Measurements from ENCODE around the gene PDE3B.
"Not testable (repeated sequence)": the region's sequence is repeated elsewhere in the genome, so short reads cannot be mapped to it uniquely, and the experiment has no call there.

PDE3B gene

DNA sequence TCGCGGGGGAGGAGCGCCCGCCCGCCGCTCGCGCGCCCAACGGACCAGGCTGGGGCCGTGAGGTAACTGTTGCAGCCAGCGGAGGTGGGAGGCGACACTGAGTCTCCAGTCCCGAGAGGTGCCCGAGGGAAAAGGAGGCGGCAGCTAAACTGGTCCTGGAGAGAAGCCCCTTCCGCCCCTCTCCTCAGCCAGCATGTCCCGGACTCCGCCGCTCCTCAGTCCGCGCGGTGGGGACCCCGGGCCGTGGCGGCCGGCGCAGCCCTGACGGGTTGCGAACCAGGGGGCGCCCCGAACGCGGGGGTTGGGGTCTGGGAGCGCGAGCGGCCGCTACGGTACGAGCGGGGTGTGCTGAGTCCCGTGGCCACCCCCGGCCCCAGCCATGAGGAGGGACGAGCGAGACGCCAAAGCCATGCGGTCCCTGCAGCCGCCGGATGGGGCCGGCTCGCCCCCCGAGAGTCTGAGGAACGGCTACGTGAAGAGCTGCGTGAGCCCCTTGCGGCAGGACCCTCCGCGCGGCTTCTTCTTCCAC lies at the start of gene PDE3B:
TSS of gene PDE3B (plus strand) at position 108 of the 529 bp plus-strand sequence. CDS start at position 380, 272 bp downstream.
- DNase-seq (ENCODE audit: low read depth in 2 of 2): peak; percentile 44 to 47

DNA sequence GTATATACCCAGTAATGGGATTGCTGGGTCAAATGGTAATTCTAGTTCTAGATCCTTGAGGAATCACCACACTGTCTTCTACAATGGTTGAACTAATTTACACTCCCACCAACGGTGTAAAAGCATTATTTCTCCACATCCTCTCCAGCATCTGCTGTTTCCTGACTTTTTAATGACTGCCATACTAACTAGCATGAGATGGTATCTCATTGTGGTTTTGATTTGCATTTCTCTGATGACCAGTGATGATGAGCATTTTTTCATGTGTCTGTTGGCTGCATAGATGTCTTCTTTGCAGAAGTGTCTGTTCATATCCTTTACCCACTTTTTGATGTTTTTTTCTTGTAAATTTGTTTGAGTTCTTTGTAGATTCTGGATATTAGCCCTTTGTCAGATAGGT lies 48.3 kb upstream of the PDE3B start:
- not testable (repeated sequence) for DNase-seq (ENCODE audit: low read depth in 2 of 2)

DNA sequence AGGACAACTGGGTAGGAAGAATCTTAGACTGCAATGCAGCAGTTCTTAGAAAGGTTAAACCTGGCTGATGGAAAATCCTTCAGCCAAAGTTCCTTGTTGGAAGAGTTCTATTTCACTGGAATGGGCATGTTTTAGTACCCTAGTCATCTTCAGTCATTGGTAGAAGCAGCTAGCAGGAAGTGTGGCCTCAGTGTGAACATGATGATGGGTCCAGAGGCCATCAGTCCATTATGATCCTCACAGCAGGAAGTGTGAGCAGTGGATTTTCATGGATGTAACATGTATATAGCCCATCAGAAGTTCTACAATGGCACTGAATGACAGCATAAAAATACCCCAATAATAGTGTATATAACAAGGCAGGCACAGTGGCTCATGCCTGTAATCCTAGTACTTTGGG lies 35.9 kb upstream of the PDE3B start:
- DNase-seq (ENCODE audit: low read depth in 2 of 2): no peak

DNA sequence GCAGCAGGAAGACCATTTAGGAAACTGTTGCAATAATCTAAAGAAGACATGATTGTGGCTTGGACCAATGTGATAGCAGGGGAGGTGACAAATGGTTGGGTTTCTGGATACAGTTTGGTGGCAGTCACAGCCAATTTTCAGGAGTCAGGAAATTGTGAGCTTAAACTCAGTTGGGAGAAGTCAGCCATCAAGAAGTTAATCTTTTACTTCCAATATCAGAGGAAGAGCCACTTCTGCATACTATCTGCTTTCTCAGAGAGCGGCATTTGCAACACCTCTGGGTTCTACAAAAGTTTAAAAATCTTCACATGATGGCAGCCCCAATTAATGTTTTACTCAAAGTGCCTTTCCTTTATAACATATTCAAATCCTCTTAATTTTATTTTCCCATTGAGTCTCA lies 33.7 kb upstream of the PDE3B start:
- DNase-seq (ENCODE audit: low read depth in 2 of 2): no peak

DNA sequence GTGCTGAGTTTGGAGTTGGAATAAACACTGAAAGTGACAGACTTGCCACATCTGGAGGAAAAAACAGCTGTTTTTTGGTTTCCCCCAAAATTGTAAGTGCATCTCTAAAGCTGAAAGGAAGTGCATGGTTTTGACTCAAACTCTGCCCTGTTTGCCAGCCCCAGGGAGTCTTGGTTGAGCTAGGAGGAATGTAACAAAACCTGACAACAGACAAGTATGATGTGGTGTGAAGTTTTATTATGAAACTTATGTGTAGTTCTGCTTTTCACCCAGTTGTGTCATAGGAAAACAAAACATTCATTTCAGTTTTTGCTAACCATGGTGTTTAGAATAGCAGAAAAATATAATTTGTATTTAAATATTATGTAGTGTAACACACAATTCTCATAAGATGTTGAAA lies 31.7 kb upstream of the PDE3B start:
- DNase-seq (ENCODE audit: low read depth in 2 of 2): no peak

DNA sequence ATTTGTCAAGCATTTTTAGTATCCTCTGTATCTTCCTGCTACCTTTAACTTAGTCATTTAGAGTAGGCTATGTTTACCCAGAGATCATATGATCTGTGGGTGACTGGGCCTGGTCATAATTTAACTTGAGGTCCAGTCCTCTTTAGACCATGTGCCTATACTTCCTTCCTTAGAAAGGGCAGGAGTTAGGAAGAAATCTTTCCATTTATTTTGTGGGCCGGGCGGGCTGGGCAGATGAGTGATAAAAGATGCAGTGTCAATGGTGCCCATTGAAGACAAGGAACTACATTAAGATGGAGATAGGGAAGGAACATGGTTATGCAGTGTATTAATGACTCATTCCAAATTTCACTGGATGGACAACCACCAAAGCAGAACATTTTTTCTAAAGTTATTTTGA lies 30.9 kb upstream of the PDE3B start:
- DNase-seq (ENCODE audit: low read depth in 2 of 2): no peak

DNA sequence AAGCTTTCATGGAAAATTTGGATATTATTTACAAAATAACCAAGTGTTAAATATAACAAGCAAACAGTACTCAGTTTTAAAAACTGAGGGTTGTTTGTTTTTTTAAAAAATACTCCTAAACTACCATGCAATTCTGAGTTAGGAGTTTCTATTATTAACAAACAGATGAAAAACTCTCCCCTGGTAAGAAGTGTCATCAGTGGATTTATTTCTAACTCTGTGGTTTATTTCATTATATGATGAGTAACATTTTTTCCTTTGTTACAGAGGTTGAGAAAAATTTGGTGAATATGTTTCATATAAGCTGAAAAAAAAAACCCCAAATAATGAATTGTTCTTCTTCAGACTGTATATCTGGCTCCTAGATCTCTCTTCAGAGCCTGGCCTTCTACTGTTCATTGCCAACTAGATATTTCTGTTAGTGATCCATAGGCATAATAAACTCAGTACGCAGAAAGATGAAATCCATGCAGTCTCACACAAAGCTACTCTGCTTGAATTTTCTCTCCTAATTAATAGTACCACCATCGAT lies 29.4 kb upstream of the PDE3B start:
- DNase-seq (ENCODE audit: low read depth in 2 of 2): no peak

DNA sequence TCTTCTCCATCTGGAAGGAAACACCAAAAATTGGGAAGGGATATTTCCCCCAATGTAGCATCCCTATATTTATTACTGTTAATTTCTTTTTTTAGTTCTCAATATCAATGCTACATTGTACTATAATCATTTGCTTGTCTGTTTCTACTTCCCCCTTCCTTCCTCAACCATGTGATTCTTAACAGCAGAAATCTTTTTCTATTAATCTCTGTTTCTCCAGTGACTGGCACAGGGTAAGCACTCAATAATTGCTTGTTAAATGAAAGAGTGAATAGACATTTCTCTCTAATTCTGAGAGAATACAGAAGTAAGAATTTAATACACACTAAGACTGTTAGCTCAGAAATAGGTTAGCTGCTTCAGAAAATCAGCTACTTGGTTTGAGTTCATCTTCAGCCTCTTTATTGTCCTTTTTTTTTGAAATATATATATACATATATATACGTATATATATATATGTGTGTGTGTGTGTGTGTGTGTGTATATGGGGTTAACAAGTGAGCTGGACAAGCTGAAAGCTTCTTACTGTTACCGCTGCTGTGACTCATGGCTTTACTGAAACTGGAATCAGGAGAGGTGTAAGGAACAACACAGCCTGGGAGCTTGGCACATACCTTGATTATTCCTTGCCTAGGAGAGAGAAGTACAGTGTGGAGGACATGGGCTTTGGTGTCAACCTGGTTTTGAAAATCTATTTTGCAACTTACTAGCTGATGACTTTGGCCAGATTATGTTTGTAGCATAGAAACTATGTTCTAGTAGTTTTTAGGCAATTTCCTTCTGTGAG lies 26.2 kb upstream of the PDE3B start:
- no peak for DNase-seq (ENCODE audit: low read depth in 2 of 2)

DNA sequence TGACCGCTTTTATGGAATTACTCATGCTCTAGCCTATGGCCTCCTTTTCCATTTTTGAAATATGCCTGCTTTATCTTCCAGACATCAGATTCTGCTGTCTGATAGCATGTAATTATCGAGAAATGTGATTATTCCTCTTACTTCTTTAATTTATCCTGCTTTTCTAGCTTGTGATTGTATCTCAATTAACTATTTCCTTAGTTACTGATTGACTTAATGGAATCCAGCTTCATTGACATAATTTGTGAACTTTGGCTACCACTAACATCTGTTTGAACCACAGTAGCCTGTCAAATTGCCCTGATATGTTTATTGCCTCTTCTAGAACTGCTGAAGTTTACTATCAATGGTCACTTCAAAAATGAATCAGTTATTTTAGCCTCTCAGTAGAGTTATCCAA lies 25.5 kb upstream of the PDE3B start:
- DNase-seq (ENCODE audit: low read depth in 2 of 2): no peak

DNA sequence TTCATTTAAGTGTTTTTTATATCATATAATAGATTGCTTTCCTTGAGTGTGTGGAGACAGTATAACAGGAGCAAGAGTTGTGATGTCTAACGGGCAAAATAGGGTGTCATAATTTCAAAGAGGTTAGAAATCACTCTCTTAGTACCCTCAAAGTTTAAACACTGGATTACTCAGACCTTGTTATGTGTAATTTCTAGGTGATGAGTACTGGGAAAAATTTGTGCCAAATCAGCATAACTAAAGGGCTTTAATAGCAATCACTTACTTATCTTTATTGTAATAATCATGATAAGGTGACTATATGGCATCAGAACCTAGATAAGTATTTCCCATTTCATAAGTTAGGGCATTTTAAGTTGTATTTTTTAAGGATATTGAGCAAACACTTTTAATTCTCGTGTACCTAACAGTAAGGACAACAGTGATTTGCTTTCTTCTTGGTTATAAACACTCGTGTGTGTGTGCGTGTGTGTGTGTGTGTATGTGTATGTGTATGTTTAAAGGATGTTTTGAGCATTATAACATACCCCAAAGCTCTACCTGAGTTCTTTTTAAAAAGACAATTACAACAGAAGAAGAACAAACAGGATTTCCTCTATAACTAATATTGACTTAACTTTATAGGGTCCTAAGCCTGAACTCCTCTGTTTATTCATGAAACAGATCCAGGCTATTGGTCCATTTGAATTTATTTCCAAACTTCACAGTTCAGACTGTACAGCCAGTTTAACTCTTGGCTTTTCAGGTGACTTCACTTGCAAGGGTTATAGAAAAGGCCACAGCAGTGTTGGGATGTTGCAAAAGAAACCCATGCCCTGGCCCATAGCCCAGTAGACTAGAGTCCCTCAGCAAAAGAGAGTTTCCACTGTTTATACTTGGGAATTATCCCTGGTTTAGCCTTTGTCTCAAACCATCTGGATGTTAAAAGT lies 23.7 kb upstream of the PDE3B start:
- no peak for DNase-seq (ENCODE audit: low read depth in 2 of 2)

DNA sequence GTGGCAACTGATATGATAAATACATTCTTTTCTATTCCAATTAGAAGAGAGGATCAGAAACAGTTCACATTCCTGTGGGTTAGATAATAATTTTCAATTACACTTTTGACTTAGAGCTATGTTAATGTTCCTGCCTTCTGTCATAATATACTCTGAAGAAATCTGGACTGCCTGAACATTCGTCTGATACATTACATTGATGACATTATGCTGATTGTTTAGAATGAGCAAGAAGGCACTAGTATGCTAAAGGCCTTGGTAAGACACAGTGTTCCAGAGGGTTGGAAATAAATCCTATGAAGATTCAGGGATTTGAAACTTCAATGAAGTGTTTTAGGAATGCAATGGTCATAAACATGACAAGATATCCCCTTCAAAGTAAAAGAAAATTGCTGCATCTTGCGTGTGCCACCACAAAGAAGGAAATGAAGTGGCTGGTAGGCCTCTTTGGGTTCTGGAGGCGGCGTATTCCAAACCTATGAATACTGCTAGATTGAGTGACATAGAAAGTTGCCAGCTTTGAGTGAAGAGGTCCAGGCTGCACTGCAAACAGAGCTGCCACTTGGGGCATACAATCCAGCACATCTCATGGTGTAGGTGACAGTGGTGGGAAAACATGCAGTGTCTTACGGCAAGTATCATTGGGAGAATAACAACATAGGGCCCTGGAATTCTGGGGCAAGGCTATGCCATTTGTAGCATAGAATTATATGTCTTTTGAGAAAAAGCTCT lies 21.2 kb upstream of the PDE3B start:
- no peak for DNase-seq (ENCODE audit: low read depth in 2 of 2)

DNA sequence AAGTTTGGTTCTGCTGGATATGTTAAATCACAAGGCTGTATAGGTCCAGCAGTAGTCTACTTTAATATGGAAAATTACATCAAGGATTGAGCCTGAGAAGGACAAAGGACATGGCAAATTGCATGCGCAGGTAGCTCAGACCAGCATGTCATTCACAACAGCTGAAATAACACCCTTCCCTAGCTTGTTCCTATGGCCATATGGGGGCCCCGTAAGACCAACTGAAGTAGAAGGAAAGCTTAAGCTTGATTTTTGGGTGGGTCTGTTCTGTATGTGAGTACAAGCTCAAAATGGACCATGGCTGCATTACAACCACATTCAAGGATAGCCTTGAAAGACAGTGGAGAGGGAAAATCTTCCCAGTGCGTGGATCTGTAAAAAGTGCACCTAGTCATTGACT lies 20.6 kb upstream of the PDE3B start:
- no peak for DNase-seq (ENCODE audit: low read depth in 2 of 2)

DNA sequence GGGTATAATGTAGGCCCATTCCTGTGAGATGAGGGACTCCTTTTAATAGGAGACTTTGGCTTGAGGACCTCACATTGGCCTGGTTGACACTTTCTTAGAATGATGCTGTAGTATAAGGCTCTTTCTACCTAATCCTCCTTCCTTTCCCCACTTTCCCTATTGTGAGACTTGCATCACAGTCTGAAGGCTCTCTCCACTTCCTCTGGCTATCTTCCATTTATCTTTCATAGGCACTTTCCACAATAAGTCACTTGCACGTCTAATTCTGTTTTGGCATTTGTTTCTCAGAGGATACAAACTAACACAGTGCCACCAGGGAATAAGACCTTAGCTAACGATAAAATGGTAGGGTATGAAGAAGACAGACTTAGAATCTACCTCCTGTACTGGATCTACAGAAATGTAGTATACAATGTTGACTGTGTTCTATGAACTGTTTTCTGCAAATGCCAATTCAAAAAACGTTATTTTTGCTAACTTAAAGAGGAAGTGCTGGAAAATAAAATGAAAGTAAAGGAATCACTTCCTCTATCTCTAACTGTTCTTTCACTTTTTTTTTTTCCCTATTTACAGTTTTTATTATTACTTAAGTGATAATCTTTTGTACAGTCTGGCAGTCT lies 17.9 kb upstream of the PDE3B start:
- no peak for DNase-seq (ENCODE audit: low read depth in 2 of 2)

DNA sequence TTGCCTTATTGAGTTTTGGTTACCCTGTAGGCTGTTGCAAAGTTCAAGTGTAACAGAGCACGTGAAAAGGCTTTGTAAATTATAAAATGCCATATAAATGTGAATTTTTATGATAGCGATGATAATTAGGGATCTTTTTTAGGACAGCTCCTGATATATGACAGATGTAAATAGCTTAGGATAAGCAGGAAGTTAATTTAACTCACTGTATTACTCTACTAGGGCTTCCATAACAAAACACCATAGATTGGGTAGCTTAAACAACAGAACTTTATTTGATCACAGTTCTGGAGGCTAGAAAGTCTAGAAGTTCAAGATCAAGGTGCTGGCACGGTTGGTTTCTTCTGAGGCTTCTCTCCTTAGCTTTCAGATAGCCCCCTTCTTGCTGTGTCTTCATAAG lies 17.0 kb upstream of the PDE3B start:
- no peak for DNase-seq (ENCODE audit: low read depth in 2 of 2)

DNA sequence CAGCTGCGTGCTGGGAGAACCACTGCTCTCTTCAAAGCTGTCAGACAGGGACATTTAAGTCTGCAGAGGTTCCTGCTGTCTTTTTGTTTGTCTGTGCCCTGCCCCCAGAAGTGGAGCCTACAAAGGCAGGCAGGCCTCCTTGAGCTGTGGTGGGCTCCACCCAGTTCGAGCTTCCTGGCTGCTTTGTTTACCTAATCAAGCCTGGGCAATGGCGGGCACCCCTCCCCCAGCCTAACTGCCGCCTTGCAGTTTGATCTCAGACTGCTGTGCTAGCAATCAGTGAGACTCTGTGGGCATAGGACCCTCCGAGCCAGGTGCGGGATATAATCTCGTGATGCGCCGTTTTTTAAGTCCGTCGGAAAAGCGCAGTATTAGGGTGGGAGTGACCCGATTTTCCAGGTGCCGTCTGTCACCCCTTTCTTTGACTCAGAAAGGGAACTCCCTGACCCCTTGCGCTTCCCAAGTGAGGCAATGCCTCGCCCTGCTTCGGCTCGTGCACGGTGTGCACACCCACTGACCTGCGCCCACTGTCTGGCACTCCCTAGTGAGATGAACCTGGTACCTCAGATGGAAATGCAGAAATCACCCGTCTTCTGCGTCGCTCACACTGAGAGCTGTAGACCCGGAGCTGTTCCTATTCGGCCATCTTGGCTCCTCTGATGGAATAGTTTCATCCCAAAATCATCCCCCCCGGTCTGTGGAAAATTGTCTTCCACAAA lies 9.9 kb upstream of the PDE3B start:
- not testable (repeated sequence) for DNase-seq (ENCODE audit: low read depth in 2 of 2)

DNA sequence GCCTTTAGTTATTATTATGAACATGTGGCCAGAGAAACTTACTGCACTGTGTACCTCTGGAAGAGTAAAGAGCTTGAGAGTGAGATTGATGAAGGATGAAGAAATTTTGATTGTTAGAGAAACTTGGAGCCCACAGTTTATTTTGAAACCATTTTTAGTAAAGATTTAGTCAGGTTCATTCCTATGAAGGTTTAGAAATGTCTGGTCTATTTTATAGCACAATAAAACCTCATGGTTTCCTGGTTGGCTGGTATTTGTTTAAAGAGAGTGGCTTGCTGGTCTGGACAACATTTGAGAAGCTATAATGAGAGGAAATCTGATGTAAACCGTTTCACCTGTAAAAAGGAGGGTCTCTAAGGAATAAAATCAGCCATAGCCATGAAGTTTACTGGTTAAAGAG lies 8.8 kb upstream of the PDE3B start:
- no peak for DNase-seq (ENCODE audit: low read depth in 2 of 2)

DNA sequence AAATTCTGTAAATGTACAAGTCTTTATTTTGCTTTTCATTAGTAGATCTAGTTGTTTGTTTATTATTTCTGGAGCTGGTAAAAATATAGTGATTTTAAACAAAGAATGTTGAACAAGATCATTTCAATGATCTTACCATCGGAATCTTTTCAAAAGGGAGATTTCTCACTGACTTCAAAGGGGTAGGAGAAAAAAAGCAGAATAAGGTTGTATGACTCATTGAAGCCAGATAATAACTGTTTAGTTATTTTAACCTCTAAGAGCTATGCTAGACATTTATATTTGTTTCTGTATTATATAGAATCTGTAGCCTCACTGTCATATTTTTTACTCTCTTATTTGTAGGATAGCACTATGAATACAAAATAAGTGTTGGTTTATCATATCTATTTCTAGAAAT lies 8.1 kb upstream of the PDE3B start:
- no peak for DNase-seq (ENCODE audit: low read depth in 2 of 2)

DNA sequence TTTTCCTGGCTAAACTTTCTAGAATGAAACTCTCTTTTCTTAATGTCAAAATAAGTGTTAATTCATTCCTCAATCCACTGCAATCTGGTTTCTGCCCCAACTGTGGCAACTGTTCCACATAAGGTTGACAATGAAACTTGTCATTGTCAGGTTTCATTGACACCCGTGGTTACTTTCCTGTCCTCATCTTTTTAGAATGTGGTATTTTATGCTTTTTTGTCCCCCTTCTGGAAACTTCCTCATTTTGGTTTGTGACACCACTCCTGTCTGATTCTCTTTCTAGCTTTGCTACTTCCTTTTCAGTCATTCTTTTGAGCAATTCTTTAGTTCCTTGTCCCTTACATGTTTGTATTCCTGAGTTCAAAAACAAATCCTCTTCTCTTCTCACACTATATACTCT lies 7.5 kb upstream of the PDE3B start:
- no peak for DNase-seq (ENCODE audit: low read depth in 2 of 2)

DNA sequence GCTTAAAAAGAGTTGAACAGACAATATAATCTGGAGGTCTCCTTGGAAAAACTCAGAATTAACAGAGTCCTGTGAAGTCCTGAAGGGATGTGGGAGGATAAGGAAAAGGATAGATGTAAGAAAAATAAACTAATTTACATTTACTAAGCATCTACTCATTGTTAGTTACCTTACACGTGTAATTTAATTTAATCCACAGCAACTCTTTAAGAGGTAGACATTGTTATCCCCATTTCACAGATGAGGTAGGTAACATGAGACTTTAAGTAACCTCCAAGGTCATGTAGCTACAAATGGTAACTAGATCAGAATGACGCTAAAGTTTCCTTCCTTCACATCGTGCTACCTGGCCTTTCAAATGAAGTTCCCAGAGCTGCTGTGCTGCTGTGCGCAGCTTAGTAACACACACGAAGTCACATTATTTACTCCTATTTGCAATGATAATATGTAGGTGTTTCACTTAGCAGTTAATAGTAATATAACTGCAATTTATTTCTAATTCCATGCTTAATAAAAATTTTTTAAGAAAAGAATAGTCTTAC lies 5.7 kb upstream of the PDE3B start:
- DNase-seq (ENCODE audit: low read depth in 2 of 2): no peak

DNA sequence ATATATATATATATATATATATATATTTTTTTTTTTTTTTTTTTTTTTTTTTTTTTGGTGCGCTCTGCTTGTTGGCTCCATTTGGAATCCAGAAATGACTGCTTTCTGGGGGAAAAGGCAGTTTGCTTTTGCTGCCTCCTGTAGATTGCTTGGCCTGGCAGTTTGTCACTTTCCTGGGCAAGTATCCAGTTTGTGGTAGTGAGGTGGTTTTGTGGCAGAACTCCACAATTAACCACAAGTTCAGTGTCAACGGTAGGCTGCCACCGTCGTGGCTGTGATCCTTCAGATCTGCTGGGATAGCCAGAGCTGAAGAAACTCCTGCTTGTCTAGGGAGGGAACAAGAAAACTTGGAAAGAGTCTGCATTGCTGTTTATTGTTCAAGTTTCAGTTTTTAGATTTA lies 5.0 kb upstream of the PDE3B start:
- DNase-seq (ENCODE audit: low read depth in 2 of 2): no peak

All from activated CD8-positive, alpha-beta memory T cell treated with anti-CD3 and anti-CD28 coated beads for 4 hours (primary cell).